GM21737 (cell line): ENCODE measurements around the gene GINM1.

Experiments used
- ATAC-seq: cut with Tn5 transposase; IDR thresholded peaks from one replicate; pipeline ENCODE4 v1.9.1; 2021; ENCODE audit warnings: mild to moderate bottlenecking, moderate library complexity; ENCODE audit not compliant: unreplicated experiment

The GINM1 gene

DNA sequence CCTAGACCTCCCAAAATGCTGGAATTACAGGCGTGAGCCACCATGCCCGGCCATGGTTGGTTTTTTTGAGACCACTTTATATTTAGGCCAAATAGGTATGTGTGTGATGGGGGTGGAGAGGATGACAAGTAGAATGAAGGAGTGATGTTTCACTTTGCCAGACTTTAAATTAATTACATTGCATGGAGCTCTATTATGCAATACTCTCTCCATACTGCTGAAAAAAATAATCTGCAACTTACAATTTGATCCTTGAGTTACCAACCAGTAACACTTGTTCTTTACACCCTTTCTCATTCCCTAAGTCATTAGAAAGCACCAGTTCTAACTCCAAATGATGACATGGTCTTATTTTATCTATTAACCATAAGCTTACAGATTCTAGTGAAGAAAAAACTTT lies 26.8 kb downstream of the GINM1 start:
- ATAC-seq: no peak

DNA sequence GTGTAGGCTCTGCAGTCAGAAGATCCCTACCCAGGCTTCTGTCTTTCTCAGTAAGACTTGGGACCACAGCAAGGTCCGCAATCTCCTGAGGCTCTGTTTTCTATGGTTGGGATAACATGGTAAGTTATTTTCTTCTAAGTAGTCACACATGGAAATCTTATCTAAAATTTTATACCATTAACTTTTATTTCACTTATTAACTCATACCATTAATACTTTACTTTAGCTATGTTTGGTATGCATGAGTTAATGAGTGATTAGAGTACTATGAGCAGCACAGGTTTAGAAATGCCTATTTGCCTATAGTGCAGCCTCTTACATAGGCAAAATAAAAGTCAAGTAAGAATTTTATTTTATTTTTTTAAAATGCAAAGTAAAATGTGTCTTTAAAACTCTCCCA lies 27.2 kb downstream of the GINM1 start:
- no peak for ATAC-seq

DNA sequence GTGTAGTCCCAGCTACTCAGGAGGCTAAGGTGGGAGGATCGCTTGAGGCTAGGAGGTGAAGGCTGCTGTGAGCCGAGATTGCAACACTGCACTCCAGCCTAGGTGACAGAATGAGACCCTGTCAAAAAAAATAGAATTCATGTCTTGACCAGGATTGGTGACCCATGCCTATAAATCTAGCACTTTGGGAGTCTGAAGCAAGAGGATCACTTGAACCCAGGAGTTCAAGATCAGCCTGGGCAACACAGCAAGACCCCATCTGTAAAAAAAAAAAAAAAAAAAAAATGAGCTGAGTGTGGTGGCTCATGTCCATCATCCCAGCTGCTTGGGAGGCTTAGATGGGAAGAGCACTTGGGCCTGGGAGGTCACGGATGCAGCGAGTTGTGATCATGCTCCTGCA lies 34.3 kb downstream of the GINM1 start:
- ATAC-seq: no peak

DNA sequence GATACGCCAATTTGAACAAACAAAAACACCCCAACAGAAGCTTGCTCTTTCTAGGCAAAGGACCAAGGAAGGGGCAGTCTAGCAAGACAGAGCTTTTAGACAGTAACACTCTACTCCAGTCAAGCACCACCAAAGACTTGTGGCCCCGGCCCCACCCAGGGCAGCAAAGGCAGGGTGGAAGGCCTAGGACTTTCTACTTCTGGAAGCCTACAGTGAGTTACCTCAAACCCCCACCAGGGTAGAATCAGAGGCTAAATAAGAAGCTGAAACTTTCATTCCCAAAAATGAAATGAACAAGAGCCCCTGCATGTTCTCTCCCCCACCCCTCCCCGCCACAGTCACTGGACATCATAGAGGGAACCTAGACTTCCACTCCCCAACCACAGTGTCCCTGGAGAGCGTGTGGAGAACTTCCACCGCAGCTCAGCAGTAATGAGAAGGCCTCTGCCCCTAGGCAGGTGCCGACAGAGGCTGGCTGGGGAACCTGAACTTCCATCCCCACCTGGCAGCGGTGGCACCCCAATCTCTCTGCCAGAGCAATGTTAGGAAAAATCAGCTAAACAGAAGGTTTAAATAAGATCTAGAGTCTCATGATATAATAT lies 42.3 kb downstream of the GINM1 start:
- ATAC-seq: no peak

DNA sequence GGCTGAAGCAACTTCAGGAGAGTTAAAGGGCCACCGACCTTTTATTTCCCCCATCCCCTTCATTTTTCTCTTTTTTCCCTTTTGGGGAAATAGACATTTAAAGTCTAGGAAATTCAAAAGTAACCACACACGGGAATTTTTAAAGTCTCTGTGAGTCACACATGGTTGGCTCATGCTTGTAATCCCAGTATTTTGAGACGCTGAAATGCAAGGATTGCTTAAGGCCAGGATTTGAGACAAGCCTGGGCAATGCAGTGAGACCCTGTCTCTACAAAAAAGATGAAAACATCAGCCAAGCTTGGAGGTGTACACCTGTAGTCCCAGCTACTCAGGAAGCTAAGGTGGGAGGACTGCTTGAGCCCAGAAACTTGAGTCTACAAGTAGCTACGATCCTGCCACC lies 48.2 kb downstream of the GINM1 start:
- ATAC-seq: no peak

DNA sequence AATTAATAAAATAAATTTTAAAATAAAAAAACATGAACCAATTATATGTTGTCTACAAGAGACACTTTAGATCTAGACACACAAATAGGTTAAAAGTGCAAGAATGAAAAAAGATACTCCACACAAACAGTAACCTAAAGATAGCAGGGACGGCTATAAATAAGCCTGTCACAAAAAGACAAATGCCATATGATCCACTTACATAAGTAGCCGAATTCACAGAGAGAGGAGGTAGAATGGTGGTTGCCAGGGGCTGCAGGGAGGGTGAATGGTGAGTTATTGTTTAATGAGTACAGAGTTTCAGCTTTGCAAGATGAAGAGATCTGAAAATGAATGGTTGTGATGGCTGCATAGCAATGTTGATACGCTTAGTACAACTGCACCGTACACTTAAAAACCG lies 49.6 kb downstream of the GINM1 start:
- ATAC-seq: no peak

DNA sequence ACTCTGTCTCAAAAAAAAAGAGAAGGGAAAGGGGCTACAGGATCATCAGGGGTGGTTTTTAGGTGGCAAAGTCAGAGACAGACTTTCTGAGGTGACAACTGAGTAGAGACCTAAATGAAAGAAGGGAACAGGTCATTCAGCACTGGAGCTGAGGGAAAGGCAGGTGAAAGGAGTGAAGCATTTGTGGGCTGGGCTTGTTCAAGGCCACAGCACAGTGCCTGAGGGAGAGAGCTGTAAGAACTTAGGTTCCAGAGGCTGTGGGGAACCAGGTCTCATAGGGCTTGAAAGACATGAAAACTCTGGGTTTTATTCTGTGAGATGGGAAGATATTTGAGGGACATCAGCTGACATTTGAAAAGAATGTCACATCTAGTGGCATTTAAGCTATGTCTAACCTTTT lies 61.5 kb downstream of the GINM1 start:
- ATAC-seq: no peak

DNA sequence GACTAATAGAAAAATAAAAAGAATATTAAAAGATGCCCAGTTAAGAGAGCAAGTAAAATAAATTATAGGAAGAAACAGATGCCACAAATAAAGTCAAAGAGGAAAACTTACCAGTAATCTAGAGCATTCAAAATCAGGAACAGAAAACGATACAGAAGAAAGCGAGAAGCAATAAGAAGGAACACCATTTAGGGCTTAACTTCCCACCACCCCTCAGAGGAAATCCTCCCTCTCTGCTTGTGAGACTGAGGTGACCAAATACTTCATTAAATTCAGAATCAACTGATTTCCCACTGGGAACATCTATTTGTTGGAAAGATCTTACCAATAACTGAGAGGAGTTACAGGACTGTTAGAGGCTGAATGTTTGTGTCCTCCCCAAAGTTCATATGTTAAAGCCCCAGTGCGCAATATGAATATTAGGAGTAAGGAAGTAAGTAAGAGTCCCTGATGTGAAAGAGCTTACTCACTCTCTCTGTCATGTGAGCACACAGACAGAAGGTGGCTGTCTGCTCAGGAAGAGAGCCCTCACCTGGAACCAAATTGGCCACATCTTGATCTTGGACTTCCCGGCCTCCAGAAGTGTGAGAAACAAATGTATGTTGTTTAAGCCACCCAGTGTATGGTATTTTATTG lies 62.8 kb downstream of the GINM1 start:
- no peak for ATAC-seq

DNA sequence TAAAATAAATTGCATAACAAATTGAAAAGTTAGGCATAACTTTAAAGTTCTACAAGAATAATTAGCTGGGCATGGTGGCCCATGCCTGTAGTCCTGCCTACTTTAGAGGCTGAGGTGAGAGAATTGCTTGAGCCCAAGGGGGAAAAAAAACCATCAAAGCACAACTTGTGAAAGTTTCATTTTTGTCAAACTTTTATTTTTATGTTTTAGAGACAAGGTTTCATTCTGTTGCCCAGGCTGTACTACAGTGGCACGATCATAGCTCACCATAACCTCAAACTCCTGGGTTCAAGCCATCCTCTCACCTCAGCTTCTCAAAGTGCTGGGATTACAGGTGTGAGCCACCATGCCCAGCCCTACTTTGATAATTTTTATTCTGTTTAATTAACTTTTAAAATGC lies 68.1 kb downstream of the GINM1 start:
- ATAC-seq: no peak

DNA sequence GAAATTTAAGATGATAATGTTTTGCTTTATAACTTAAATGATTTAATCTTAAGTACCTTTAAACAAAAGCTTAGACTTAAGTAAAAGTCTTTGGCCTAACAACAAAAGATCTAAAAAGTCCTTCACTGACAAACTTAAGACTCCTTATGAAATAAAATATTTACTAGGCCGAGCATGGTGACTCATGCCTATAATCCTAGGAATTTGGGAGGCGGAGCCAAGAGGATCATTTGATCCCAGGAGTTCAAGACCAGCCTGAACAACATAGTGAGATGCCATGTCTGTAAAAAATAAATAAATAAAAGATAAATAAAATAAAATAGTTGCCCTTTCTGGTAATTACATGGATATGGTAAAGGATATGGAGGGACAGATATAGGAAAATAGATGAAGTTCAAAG lies 69.9 kb downstream of the GINM1 start:
- ATAC-seq: no peak
